NAMALWA (cell line): Measurements from ENCODE around the gene INO80B.
"Not testable (repeated sequence)": the region's sequence is repeated elsewhere in the genome, so short reads cannot be mapped to it uniquely, and the experiment has no call there.

Experiments used
- DNase-seq: peaks from one replicate; pipeline ENCODE4 v3.0.0-alpha.2; 2015; ENCODE audit warnings: low spot score

The INO80B gene

DNA sequence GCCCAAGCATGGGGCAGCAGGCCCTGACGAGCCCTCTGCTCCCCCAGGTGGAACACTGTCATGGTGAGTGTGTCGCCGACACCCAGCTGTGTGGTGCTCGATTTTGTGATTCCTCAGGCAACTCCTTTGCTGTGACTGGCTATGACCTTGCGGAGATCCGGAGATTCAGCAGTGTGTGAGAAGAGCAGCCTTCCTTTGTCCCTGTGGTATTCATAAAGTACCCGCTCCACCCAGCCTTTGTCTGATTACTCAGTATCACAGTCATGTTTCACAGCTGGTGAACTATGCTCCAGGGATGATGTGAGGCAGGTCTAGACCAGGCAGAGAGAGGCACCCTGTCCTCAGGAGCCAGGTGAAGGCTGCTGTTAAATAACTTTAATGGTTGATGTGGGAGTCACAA lies 29.4 kb upstream of the INO80B start:
- no peak for DNase-seq

DNA sequence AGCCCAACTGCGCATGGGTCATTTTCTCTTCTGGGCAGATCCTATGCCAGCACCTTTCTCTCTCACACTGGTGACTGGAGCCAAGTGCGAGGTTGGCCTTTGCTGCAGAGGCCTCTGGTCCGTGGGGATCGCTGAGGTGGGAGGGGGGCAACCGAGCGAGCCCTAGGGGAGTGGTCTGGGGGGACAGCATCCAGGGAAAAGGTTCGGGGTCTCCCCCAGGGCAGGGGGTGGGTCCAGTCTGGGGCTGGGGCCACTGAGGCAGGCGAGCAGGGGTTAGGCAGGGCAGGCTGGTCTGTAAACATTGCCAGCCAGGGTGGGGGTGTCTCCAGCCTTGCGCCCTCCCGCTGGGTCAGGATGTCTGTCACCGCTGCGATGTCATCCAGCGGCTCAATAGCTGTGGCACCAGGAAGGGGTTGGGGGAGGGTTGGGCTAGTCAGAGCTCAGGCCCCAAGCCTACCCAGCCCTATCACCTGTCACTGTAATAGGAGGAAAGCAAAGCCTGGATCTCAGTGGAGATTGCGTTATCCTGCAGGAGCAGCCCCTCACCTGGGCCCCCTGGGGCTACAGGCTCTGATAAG lies 28.6 kb upstream of the INO80B start:
- no peak for DNase-seq

DNA sequence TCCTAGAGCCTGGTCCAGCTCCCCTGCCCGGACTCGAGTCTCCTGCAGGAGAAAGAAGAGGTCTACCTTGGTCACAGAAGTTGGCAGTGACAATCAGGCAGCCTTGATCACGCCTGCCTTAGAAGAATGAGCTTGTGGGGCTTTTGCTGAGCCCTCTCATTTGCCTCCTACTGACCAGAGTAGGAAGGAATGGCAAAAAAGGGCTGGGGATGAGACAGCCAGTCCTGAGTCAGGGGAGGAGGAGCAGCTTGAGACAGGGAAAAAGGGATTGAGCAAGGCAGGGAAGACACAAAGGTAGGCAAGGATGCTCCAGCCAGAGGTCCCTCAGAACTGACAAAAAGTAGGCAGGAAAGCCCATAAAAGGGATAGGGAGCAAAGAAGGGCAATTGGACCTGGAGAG lies 27.3 kb upstream of the INO80B start:
- DNase-seq, result no peak

DNA sequence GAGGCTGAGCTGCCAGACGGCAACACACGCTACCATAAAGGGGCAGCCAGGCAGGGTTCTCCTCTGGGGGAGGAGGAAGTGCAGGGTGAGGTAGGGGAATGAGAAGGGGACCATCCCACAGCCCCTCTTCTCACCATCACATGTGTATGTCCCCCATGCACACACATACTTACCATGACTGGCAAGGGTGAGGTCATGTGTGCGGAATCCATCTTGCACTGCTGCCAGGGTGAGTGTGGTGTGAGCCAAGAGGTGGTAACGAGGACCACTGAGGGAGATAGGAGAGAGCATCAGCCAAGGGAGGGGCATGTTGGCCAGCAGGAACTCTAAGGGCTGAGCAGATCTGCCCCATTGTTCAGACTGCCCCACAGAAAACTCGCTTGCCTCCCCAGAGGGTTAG lies 26.2 kb upstream of the INO80B start:
- DNase-seq, result no peak

DNA sequence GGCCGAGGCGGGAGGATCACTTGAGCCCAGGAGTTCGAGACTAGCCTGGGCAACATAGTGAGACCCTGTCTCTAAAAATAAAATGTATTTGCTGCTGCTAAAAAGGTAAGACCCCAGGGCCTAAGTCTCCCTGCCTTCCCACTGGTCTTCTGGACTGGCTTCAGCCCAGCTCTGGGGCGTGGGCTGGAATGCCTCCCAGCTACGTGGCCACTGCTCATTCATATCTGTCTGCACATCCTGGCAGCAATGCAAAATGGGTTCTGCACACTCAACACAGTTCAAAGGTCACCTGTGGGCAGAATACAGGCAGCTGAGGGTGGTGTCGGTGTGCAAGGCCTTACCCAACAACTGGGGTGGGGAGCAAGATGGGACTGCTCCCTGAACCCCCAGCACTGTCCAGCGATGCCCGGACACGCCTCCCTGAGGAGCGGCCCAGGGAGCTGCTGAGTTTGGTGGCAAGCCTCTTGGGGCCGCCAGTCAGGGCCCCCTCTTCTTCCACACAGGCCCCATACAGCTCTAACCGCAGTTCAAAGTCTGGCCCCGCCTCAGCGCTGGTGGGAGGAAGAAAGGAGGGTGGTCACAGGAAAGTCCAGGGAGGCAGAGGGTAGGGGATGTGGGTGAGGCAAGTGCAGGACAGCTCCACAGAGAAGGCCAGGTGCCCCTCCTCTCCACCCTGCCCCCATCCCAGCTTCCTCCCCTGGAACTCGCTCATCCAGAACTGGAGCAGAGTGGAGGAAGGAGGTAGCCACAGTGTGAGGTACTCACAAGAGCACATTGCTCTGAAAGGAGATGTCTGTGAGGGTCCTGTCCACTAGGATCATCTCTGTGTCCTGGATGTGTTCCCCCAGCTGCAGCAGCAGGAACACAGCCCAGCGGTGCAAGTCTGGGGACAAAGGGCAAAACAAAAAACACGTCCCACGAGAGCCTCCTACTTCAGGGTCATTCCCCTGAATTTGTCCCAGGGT lies 25.1 kb upstream of the INO80B start:
- DNase-seq, result no peak

DNA sequence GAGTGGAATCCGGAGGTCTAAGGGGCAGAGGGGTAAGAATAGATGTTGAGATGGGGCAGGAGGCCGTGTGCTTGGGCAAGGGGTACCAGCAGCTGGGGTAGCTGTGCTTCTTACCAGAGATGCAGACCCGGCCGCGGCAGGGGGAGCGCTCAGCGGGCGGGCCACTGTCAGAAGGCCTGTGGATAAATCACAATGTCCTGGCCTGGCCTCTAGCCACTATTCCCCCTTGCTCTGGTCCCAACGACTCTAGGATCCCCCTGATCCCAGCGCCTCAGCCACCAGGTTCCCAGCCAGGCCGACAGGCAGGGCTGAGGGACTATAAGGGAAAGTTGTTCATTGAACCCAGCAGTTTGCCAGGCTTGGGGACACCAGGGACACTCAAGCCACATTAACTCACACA lies 24.4 kb upstream of the INO80B start:
- DNase-seq, result no peak

DNA sequence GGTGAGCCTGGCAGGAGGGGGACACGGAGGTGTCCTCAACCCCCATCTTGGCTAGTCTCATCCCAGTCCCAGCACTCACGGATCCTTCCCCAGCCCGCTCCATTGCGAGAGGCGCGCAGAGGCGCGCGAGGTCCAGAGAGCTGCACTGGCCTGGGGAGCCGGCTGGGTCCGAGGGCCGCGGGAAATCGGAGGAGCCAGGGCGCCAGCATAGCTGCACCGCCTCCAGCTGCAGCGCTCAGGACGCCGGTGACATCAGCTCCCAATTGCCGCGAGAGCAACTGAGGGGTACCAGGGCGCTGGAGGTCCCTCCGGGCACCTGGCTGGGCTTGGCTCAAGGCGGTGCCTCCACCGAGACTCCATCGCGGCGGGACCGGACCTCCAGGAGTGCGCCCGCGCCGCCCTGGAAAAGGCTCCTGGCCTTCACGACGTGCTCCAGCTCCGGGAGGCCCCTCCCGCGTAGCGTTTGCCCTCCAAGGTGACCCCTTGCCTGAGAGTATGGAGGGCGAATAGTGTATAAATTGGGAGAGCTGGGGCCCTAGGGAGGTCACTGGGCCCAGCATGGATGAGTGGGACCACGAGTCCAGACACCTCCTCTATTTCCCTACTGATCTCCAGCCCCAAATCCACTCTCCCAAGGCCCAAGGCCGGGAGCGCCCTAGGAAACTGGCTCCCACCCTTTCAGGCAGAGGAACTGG lies 18.6 kb upstream of the INO80B start:
- DNase-seq, result no peak

DNA sequence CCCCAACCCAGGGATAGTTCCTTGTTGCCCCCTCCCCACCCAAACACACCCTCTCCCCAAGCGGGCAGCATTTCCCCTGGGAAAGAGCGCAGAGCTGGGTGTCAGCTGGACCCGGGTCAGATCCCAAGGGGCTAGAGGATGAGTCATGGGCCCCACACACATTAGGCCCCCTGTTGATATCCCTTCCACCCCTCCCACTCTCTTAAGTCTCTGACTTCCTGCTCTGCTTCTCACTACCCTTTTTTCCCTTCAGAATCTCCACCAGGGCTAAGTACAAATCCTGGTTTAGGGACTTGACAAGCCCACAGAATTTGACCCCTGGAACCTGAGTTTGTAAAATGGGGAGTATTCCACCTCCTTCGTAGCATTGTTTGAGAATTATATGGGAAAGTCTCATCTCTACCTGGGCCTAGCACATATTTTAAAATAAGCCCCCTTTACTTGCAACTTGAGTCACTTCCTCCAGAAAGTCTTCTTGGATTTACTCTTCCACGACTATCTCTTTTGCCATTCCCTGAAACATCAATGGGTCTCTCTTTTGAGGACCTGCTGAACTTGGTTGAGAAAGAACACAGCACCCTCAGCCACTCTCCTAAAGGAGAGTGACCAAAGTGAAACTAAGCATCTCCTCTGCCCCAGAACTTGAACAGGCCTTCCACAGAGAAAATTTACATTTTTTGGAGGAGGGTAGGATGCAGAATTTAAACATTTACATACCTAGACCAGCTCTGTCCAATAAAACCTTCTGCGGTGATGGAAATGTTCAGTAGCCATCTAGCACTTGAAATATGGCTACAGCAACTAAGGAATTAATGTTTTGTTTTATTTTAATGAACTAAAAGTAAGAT lies 17.8 kb upstream of the INO80B start:
- DNase-seq, result no peak

DNA sequence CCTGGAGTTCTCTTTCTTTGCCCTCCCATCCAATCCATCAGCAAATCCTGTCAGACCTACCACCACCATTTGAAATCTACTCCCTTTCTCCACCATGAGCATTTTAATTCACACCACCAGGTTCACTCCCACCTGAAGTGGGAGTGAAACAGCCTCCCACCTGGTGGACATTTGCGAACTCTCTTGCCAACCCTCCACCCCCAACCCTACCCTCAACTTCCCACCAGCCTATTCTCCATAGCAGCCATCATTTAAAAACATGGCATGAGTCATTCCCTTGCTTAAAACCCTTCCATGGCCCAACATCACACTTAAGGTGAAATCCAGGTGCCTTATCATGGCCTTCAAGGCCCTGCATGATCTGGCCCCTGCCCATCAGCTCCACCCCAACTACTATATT lies 16.6 kb upstream of the INO80B start:
- no peak for DNase-seq

DNA sequence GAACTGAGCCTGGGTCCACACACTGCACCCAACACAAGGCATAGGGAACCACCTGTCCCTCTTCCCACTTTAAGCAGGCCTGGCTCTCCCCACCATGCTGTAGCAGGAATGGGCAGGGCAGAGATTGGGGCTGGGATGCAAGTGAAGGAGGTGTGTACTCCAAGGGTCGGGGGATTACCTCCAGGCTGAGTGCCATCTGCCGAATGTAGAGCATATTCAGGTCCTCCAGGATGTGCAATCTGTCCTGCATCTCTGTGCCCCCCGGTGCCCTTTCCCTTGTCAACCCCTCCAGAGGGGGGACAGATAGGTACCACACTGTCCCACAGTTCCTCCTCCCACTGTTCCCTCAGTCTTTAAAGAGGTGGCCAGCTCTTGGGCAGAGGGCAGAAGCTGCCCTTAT lies 15.5 kb upstream of the INO80B start:
- no peak for DNase-seq

DNA sequence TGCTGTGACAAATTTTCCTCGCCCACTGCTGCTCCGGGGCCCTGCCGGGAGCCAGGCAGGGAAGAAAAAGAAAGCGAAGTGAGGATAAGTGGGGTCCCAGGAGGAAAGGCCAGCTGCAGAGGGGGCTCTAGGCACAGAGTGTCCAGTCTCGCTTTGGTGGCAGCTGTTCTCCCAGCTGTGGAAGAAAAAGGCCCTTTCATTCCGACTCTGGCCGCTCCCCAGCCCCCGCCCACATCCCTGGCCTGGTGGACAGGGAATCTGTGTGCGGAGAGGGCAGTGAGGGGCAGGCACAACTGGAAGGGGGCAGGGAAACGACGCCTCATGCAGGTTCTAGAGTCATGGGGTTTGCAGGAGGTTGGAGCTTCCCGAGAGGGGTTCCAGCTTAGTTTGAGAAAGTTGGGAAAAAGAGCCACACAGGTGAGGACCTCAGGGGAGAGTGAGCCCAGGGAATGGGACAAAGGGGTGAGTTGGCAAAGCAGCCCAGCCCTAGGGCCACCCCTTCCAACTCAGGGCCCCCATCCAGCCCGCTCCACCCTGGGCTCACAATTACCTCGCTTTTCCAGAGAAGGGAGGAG lies 15.0 kb upstream of the INO80B start:
- DNase-seq, result no peak

DNA sequence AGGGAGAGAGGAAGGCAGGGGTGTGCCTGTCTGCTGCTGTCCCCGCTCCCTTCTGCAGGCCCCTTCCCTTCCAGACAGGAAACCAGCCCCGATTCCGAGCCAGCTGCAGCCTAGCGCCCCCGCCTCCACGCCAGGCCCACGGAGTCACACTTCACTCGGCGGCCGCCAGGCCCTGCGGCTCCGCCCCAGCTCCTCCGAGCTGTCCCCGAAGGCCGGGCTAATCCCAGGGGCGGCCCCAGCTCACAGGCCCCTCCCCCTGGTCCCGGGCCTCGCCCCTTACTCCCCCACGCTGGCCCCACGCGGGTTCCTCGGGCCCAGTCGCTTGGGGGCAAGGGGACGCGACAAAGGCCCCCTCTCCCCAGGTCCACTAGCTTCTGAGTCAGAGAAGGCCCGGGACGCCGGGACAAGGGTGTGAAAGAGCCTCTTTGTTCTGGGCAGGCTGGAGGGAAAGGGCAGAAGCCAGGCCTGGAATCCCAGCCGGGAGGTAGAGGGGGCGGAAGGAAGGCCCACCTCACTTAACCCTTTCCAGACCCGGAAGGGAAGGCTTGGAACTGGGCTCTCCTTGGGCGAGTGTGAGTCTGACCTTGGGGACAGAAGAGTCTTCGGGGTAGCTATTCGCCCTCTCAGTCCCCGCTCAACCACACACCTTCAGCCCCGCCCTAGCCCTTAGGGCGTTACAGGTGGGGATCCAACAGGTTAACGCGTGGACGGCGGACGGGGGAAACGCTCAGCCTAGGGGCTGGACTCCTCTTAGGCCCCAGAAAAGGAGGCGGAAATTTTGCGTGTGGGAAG lies 14.3 kb upstream of the INO80B start:
- peak; percentile 74 for DNase-seq

DNA sequence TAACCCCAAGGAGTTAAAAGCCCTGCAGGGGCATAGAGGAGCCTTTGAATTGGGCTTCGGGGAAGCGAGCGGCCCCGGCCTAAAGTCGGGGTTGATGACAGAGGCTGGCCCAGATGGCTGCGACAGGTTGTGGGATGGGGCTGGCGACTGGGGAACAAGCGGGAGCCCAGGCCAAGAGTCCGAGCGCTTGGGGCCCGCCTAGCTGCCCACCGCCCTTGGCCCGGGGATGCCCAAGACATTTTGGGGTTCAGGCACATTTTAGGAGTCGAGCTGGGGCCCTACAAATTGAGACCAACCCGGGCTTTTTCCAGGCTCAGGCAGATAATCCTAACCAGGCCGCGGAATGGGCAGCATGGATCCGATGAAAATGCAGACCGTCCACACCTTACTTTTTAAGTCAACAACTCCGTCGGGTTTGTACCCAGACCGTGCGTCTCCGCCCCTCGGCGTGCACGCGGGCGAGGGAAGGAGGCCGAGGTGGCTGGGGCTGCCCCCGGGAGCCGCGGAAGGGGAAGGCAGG lies 13.7 kb upstream of the INO80B start:
- DNase-seq, result no peak

DNA sequence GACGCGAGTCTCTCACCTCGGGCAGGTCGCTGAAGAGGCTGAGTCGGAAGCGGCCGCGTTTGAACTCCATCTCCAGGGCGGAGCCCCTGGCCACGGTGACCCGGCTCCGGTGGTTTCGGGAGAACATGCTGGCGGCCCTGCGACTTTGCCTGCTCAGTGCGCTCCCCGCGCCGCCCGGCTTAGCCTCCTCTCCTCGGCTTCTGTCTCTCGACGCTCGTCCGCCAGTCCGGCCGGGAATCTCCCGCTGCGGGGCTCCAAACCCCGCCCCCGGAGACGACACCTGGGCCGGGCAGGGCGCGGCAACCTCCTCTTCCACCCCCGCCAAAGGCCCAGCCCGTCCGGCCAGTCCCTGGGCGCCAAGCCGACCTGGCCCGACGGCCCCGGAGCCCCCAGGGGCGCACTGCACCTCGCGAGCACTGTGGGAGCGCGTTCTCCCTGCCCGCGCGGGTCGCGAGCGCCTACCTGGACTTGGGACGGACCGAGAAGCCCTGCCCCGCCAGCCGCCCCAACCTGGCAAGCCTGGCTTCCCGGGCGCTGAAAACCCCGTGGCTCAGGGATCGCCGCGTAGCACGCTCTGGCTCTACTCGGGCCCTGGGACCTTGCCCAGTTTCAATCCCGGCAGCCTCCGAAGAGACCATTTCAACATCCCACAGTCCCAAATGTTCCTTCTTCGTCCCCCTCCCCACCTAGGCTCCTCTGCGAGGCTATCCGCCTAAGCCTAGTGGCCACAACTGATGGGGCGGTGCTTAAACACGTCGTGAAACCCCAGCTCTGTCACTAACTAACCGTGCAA lies 13.0 kb upstream of the INO80B start, which contains the start of gene RTKN:
RTKN (minus strand) TSS at position 248 of the 793 bp plus-strand sequence; CDS start at position 127, 121 bp downstream.
- DNase-seq, result no peak

DNA sequence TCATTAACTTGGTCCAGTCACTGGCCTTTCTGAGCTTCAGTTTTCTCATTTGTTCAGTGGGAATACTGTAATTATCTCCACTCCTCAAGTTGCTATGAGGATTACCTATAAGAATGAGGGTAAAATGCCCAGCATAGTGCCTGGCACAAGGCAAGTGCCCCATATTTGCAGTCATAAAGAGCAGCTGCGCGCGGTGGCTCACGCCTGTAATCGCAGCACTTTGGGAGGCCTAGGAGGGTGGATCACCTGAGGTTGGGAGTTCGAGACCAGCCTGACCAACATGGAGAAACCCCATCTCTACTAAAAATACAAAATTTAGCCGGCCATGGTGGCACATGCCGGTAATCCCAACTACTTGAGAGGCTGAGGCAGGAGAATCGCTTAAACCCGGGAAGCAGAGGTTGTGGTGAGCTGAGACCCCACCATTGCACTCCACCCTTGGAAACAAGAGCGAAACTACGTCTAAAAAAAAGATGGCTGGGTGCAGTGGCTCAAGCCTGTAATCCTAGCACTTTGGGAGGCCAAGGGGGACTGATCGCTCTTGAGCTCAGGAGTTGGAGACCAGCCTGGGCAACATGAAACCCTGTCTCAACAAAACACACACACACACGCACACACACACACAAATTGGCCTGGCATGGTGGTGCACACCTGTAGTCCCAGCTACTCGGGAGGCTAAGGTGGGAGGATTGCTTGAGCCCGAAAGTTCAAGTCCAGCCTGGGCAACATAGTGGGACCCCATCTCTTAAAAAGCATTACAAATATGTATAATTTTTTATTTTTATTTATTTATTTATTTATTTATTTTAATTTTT lies 12.2 kb upstream of the INO80B start:
- not testable (repeated sequence) for DNase-seq

DNA sequence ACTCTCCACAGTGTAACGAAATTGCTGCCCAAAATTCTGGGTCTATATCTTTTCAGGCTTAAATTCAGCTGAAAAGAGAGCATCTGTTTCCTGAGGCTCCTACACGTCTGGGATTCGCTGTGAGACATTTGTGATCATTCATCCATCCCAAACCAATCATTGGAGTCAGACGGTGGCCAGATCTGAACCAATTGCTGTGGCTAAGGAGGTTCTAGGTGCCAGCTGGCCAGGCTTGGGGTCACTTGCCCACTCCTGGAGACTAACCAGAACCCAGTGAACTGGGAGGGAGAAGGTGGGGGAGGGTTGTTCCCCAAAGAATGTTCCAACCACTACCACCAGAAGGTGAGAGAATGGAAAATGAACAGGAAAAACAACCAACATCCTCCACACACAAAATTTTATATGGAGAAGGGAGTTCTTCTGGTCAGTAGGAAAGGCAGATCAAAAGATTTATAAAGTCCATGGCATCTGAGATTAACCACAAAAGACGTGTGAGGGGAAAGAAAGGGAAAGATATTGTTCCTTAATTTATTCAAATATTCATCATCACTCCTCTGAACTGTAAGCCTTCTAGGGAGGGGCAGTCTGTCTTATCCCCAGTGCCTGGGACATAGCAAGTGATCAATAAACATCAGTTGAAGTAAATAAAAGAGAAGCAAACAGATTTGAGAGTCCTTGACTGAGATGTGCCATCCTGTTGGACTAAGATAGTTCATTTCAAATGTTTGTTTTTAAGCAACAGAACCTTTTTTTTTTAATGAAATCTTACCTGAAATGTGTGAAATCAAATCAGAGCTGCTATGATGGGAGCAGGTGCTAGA lies 10.2 kb upstream of the INO80B start:
- no peak for DNase-seq

DNA sequence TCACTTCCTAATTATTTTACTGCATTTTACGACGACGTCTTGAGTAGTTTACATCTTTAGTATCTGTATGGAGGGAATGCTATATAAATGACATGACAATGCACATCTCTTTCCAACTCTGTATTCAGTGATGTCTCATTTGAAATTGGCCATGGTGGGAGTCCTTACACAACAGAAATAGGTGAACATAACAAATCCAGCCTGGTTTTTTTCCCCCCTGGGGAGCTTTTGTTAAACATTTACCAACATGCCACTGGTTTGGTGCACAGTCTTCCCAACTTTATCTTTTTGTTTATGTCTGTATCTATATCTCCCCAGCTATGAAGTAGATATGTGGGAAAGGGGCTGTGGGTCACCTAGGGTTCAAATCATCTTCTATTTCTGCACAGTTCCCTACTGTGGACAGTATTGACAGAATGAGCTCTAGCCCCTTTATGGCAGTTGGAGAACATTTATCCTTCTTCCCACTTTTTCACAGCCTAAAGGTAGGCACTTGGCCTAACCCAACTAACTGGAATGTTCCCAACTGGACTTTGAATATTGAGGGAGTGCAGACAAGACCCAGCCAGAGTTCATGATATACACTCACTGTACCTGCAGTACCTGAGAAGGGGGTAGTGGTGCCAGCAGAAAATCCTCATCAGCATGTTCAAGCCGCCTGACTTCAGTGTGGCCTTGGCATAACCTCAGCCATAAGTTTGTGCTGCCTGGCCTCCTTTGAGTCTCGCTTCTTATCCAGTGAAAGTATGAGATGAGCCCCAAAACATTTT lies 7.5 kb upstream of the INO80B start:
- no peak for DNase-seq
